Measurements from ENCODE around the gene FBXL14. TPM values are rescaled to one million over a fixed set of nuclear protein-coding genes. Genes with fewer than 3 reads are reported as not detected.

The FBXL14 gene
- total and polyA plus RNA-seq, 8 donors: 7.5 to 15.5 (median 10.6) TPM

- H3K27me3 ChIP-seq: peaks cover 17 to 96% of the 10 kb centered on the region in 2 donors
These were observed 59.6 kb downstream of the FBXL14 start for GRCh38 chr12:1534748-1535147.

GRCh38 chr12:1533602-1534304 is 60.6 kb downstream of the FBXL14 start:
- Histone ChIP-seq H3K27me3 (peaks cover 26 to 96% of the 10 kb centered on the region in 2 donors), H3K27ac (no peak overlapping the region), H3K4me1 (peaks cover 0 to 34% of the 10 kb centered on the region in 2 donors), H3K36me3 (no peaks in the 10 kb centered on the region), H3K9me3 (no peaks in the 10 kb centered on the region), H3K4me3 (no peak overlapping the region)
- TF ChIP-seq CTCF (IDR thresholded peaks at IDR 0.05): no peak
- no peak for DNase-seq
- intact Hi-C loops (cut with DNase I): no loop called here
- ATAC-seq: no peak

More at GRCh38 chr12:1534748-1535147, 59.6 kb downstream of the FBXL14 start:
- H3K4me3 ChIP-seq: no peak overlapping the region
- no peaks in the 10 kb centered on the region for H3K9me3 ChIP-seq
- ATAC-seq (no peak), DNase-seq (no peak)
- H3K27ac ChIP-seq: no peak overlapping the region
- no peaks in the 10 kb centered on the region for H3K36me3 ChIP-seq
- intact Hi-C loops (cut with DNase I): no loop called here
- no peak for TF ChIP-seq CTCF (IDR thresholded peaks at IDR 0.05)
- peaks cover 0 to 31% of the 10 kb centered on the region in 2 donors for H3K4me1 ChIP-seq

- Histone ChIP-seq H3K27me3 (peaks cover 26 to 96% of the 10 kb centered on the region in 2 donors), H3K4me1 (peaks cover 0 to 34% of the 10 kb centered on the region in 2 donors), H3K27ac (no peak overlapping the region), H3K4me3 (no peak overlapping the region), H3K9me3 (no peaks in the 10 kb centered on the region), H3K36me3 (no peaks in the 10 kb centered on the region)
- ATAC-seq (no peak), DNase-seq (no peak)
- intact Hi-C loops (cut with DNase I): no loop called here
- no peak for TF ChIP-seq CTCF (IDR thresholded peaks at IDR 0.05)
These were observed 61.2 kb downstream of the FBXL14 start for GRCh38 chr12:1533205-1533601.

- Histone ChIP-seq H3K27ac (no peak overlapping the region), H3K4me3 (no peak overlapping the region), H3K36me3 (no peaks in the 10 kb centered on the region), H3K4me1 (peaks cover 0 to 34% of the 10 kb centered on the region in 2 donors), H3K27me3 (peaks cover 26 to 97% of the 10 kb centered on the region in 2 donors), H3K9me3 (no peaks in the 10 kb centered on the region)
- intact Hi-C loops (cut with DNase I): no loop called here
- DNase-seq: no peak
- no peak for ATAC-seq
- no peak for TF ChIP-seq CTCF (IDR thresholded peaks at IDR 0.05)
These were observed 61.8 kb downstream of the FBXL14 start for GRCh38 chr12:1532375-1533165.

Measured in left lung (tissue), 10 donors.